ENCODE results near the gene SH3PXD2A. TPM values are rescaled to one million over a fixed set of nuclear protein-coding genes. Genes with fewer than 3 reads are reported as not detected.

Gene SH3PXD2A
- total RNA-seq, 1 experiment from 2014 or later, result 4.5 TPM

DNA sequence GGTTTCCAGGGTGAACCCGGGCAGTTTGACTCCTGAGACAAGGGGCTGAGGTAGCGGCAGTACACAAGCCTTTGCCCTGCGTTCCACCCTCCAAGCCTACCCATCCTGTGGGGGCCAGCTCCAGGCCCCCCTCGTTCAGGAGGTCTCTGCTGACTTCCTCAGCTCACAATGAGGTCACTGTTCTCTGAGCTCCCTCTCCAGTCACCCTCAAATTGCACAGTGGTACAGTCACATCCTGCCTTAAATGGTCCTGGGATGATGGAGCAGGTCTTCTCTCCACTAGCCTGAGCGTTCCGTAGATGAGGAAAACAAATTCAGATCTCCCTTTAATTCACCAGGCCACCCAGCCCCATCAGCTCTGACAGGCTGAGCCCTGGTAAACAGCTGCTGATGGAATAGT, 90.2 kb downstream of the SH3PXD2A start:
- H2BK20ac ChIP-seq (ENCODE audit: low read depth, low read length, poor library complexity, severe bottlenecking), result no peak overlapping the region
- no peak for TF ChIP-seq CTCF (conservative IDR thresholded peaks at IDR 0.05)
- H4K20me1 ChIP-seq (ENCODE audit: control insufficient read depth, insufficient read depth, insufficient read length), result no peaks in the 10 kb centered on the region
- H2BK12ac ChIP-seq (ENCODE audit: insufficient read length, low read depth, low read length), result no peak overlapping the region
- no peak overlapping the region for H3K27ac ChIP-seq (ENCODE audit: insufficient read length, low read depth, low read length)
- no peak overlapping the region for H3K4me3 Mint-ChIP-seq
- no peaks in the 10 kb centered on the region for H3K9me3 ChIP-seq (ENCODE audit: control insufficient read depth, low read depth, low read length)
- no peak overlapping the region for H3K9ac ChIP-seq (ENCODE audit: extremely low read depth, insufficient read length, low read length)
- no peak overlapping the region for H2BK120ac ChIP-seq (ENCODE audit: low read depth, low read length, poor library complexity, severe bottlenecking)
- no peak overlapping the region for H3K27ac Mint-ChIP-seq
- no peak overlapping the region for H3K18ac ChIP-seq (ENCODE audit: insufficient read length, low read depth, low read length)
- no peak overlapping the region for H2BK15ac ChIP-seq (ENCODE audit: low read depth, low read length)
- peaks cover 8% of the 10 kb centered on the region; the same call in 1 of the 2 replicates for H3K4me1 ChIP-seq (ENCODE audit: insufficient read depth, low read length)
- H3K4me2 ChIP-seq (ENCODE audit: insufficient read depth, insufficient read length, low read length), result no peak overlapping the region
- H3K79me2 ChIP-seq (ENCODE audit: insufficient read depth, low read length), result no peaks in the 10 kb centered on the region
- no peaks in the 10 kb centered on the region for H3K9me3 Mint-ChIP-seq
- WGBS (ENCODE audit: extremely low coverage, insufficient read length, low lambda C conversion rate), result no CpG with 5 or more reads among the region's 6 CpGs
- H4K5ac ChIP-seq (ENCODE audit: insufficient read length, low read depth, low read length), result no peak overlapping the region
- no peaks in the 10 kb centered on the region for H3K79me1 ChIP-seq (ENCODE audit: insufficient read depth, low read depth, low read length, poor library complexity, severe bottlenecking)
- H3K36me3 Mint-ChIP-seq (ENCODE audit: insufficient read depth in 1 of 3, low read depth in 3 of 3), result no peaks in the 10 kb centered on the region
- H2AK5ac ChIP-seq (ENCODE audit: insufficient read length, low read length), result no peak overlapping the region
- H3T11ph ChIP-seq (ENCODE audit: low read length), result no peak overlapping the region
- H4K8ac ChIP-seq (replicated peaks; ENCODE audit: insufficient read length, low read depth, low read length), result no peak overlapping the region
- H4K91ac ChIP-seq (ENCODE audit: insufficient read length, low read depth, low read length), result no peak overlapping the region
- no peak overlapping the region for H3K23ac ChIP-seq (ENCODE audit: insufficient read length, low read depth, low read length)
- H2AFZ ChIP-seq (ENCODE audit: low read length), result no peak overlapping the region
- no peaks in the 10 kb centered on the region for H3K27me3 ChIP-seq (ENCODE audit: insufficient read depth, low read length)
- H3K4me1 Mint-ChIP-seq, result peaks cover 53 to 63% of the 10 kb centered on the region in 2 experiments
- H3K23me2 ChIP-seq (ENCODE audit: insufficient read length, low read depth, low read length, poor library complexity, severe bottlenecking), result no peaks in the 10 kb centered on the region
- no peak overlapping the region for H3K56ac ChIP-seq (ENCODE audit: insufficient read length, low read depth, low read length)
- no peak overlapping the region for H3K4ac ChIP-seq (ENCODE audit: low read depth, low read length)
- no peaks in the 10 kb centered on the region for H3K27me3 Mint-ChIP-seq (ENCODE audit: low read depth)
- no peak overlapping the region for H3K14ac ChIP-seq (ENCODE audit: insufficient read depth, low read length)
- DNase-seq, result no peak
- H2BK5ac ChIP-seq (ENCODE audit: insufficient read length, low read length), result no peak overlapping the region

All from H9 (cell line).